Osteocyte (in vitro differentiated cells): Measurements from ENCODE around the gene ROCK2. TPM values are rescaled to one million over a fixed set of nuclear protein-coding genes. Genes with fewer than 3 reads are reported as not detected.

ENCODE experiments used
- DNase-seq: peaks from one replicate; pipeline ENCODE4 v3.0.0; 2021; ENCODE audit warnings: mixed read lengths; ENCODE audit not compliant: unreplicated experiment; ENCODE audit errors: extremely low spot score
- H3K27ac Mint-ChIP-seq: one replicate; pipeline ENCODE4 v1.8.0; 2021; ENCODE audit warnings: mild to moderate bottlenecking, mixed read lengths; ENCODE audit not compliant: unreplicated experiment
- H3K27me3 Mint-ChIP-seq: one replicate; pipeline ENCODE4 v1.8.0; 2021; ENCODE audit warnings: mixed read lengths; ENCODE audit not compliant: unreplicated experiment
- H3K36me3 Mint-ChIP-seq: one replicate; pipeline ENCODE4 v1.8.0; 2021; ENCODE audit warnings: mixed read lengths; ENCODE audit not compliant: unreplicated experiment
- H3K4me1 Mint-ChIP-seq: one replicate; pipeline ENCODE4 v1.8.0; 2021; ENCODE audit warnings: mixed read lengths; ENCODE audit not compliant: unreplicated experiment
- H3K4me3 Mint-ChIP-seq: one replicate; pipeline ENCODE4 v1.8.0; 2021; ENCODE audit warnings: mild to moderate bottlenecking, moderate library complexity, mixed read lengths; ENCODE audit not compliant: unreplicated experiment
- H3K9me3 Mint-ChIP-seq: one replicate; pipeline ENCODE4 v1.8.0; 2021; ENCODE audit warnings: mixed read lengths; ENCODE audit not compliant: unreplicated experiment
- CTCF ChIP-seq: fragments of 200-600 bp; sonication (generic); IDR thresholded peaks from 2 replicates; pipeline ENCODE4 v1.5.0; 2021; ENCODE audit warnings: antibody characterized with exemption, mild to moderate bottlenecking, moderate library complexity
- total RNA-seq: library from RNA; stranded (reverse); gene quantifications from 2 replicates; pipeline ENCODE4 v1.2.1, GENCODE V29; 2021

ROCK2 gene
- total RNA-seq, 1 donor from 2014 or later = 56.4 TPM

- no peaks in the 10 kb centered on the region for H3K36me3 Mint-ChIP-seq
- H3K27me3 Mint-ChIP-seq = no peaks in the 10 kb centered on the region
- no peak for DNase-seq
- H3K4me1 Mint-ChIP-seq = no peaks in the 10 kb centered on the region
- TF ChIP-seq CTCF = no peak
- no peaks in the 10 kb centered on the region for H3K9me3 Mint-ChIP-seq
- H3K4me3 Mint-ChIP-seq = no peak overlapping the region
- no peak overlapping the region for H3K27ac Mint-ChIP-seq
These were observed 10.1 kb upstream of the ROCK2 start for GRCh38 chr2:11354363-11355154.

GRCh38 chr2:11352781-11353537 lies 8.5 kb upstream of the ROCK2 start:
- no peak for TF ChIP-seq CTCF
- no peak overlapping the region for H3K4me3 Mint-ChIP-seq
- H3K36me3 Mint-ChIP-seq = no peaks in the 10 kb centered on the region
- DNase-seq = no peak
- no peaks in the 10 kb centered on the region for H3K4me1 Mint-ChIP-seq
- no peaks in the 10 kb centered on the region for H3K9me3 Mint-ChIP-seq
- H3K27me3 Mint-ChIP-seq = no peaks in the 10 kb centered on the region
- no peak overlapping the region for H3K27ac Mint-ChIP-seq

- no peaks in the 10 kb centered on the region for H3K27me3 Mint-ChIP-seq
- no peak overlapping the region for H3K27ac Mint-ChIP-seq
- no peak overlapping the region for H3K4me3 Mint-ChIP-seq
These were observed 3.8 kb upstream of the ROCK2 start for GRCh38 chr2:11348209-11348749.

GRCh38 chr2:11347403-11347959 lies 3.0 kb upstream of the ROCK2 start:
- H3K4me3 Mint-ChIP-seq = no peak overlapping the region
- no peak for DNase-seq
- no peak for TF ChIP-seq CTCF
- no peaks in the 10 kb centered on the region for H3K9me3 Mint-ChIP-seq
- H3K36me3 Mint-ChIP-seq = no peaks in the 10 kb centered on the region
- H3K4me1 Mint-ChIP-seq = peaks cover 15% of the 10 kb centered on the region
- H3K27me3 Mint-ChIP-seq = no peaks in the 10 kb centered on the region
- no peak overlapping the region for H3K27ac Mint-ChIP-seq

More at GRCh38 chr2:11348209-11348749, 3.8 kb upstream of the ROCK2 start:
- H3K4me1 Mint-ChIP-seq = peaks cover 10% of the 10 kb centered on the region
- no peaks in the 10 kb centered on the region for H3K36me3 Mint-ChIP-seq
- H3K9me3 Mint-ChIP-seq = no peaks in the 10 kb centered on the region
- no peak for DNase-seq
- TF ChIP-seq CTCF = no peak

- Mint-ChIP-seq H3K27me3 (no peaks in the 10 kb centered on the region), H3K9me3 (no peaks in the 10 kb centered on the region), H3K4me1 (peaks cover 25% of the 10 kb centered on the region), H3K36me3 (no peaks in the 10 kb centered on the region), H3K4me3 (no peak overlapping the region), H3K27ac (peak overlapping the region; percentile 98)
- DNase-seq = no peak
- no peak for TF ChIP-seq CTCF
These were observed 1.6 kb upstream of the ROCK2 start for GRCh38 chr2:11346023-11346482.
